Measurements from ENCODE around the gene STK11. TPM values are rescaled to one million over a fixed set of nuclear protein-coding genes. Genes with fewer than 3 reads are reported as not detected.
"Not testable (repeated sequence)": the region's sequence is repeated elsewhere in the genome, so short reads cannot be mapped to it uniquely, and the experiment has no call there.

Gene STK11
- total RNA-seq, 1 experiment from 2014 or later: 71.6 TPM

GRCh38 chr19:1206864-1207450 is 1.4 kb downstream of the STK11 start:
- no peak for DNase-seq (ENCODE audit: low read depth)

- not testable (repeated sequence) for DNase-seq (ENCODE audit: low read depth)
These were observed 3.3 kb downstream of the STK11 start for GRCh38 chr19:1208830-1209229.

GRCh38 chr19:1210227-1210538 is 4.6 kb downstream of the STK11 start:
- no peak for DNase-seq (ENCODE audit: low read depth)

- no peak for DNase-seq (ENCODE audit: low read depth)
These were observed 6.1 kb downstream of the STK11 start for GRCh38 chr19:1211494-1212234.

- DNase-seq (ENCODE audit: low read depth): peak; percentile 88
These were observed 8.1 kb downstream of the STK11 start for GRCh38 chr19:1213391-1214286.

GRCh38 chr19:1214299-1214861 is 8.8 kb downstream of the STK11 start:
- DNase-seq (ENCODE audit: low read depth): no peak

- DNase-seq (ENCODE audit: low read depth): peak; percentile 96
These were observed 9.5 kb downstream of the STK11 start for GRCh38 chr19:1214862-1215731.

- DNase-seq (ENCODE audit: low read depth): no peak
These were observed 11.2 kb downstream of the STK11 start for GRCh38 chr19:1216756-1217155.

GRCh38 chr19:1217366-1217765 is 11.8 kb downstream of the STK11 start:
- DNase-seq (ENCODE audit: low read depth): no peak

- no peak for DNase-seq (ENCODE audit: low read depth)
These were observed 13.4 kb downstream of the STK11 start for GRCh38 chr19:1218751-1219567.

- DNase-seq (ENCODE audit: low read depth): no peak
These were observed 14.4 kb downstream of the STK11 start for GRCh38 chr19:1219786-1220476.

GRCh38 chr19:1220477-1220930 is 14.9 kb downstream of the STK11 start:
- DNase-seq (ENCODE audit: low read depth): no peak

- DNase-seq (ENCODE audit: low read depth): no peak
These were observed 15.7 kb downstream of the STK11 start for GRCh38 chr19:1220976-1221903.

- DNase-seq (ENCODE audit: low read depth): no peak
These were observed 16.3 kb downstream of the STK11 start for GRCh38 chr19:1221904-1222255.

GRCh38 chr19:1222394-1222793 is 16.8 kb downstream of the STK11 start:
- DNase-seq (ENCODE audit: low read depth): no peak

- peak; percentile 55 for DNase-seq (ENCODE audit: low read depth)
These were observed 17.7 kb downstream of the STK11 start for GRCh38 chr19:1223018-1223855.

GRCh38 chr19:1224047-1224825 is 18.7 kb downstream of the STK11 start:
- DNase-seq (ENCODE audit: low read depth): no peak

Data from M059J (cell line).